ENCODE data around the gene MAML3. TPM values are rescaled to one million over a fixed set of nuclear protein-coding genes. Genes with fewer than 3 reads are reported as not detected.

Gene MAML3
- 5.8 TPM for total RNA-seq (ENCODE audit: insufficient read depth, low replicate concordance)

DNA sequence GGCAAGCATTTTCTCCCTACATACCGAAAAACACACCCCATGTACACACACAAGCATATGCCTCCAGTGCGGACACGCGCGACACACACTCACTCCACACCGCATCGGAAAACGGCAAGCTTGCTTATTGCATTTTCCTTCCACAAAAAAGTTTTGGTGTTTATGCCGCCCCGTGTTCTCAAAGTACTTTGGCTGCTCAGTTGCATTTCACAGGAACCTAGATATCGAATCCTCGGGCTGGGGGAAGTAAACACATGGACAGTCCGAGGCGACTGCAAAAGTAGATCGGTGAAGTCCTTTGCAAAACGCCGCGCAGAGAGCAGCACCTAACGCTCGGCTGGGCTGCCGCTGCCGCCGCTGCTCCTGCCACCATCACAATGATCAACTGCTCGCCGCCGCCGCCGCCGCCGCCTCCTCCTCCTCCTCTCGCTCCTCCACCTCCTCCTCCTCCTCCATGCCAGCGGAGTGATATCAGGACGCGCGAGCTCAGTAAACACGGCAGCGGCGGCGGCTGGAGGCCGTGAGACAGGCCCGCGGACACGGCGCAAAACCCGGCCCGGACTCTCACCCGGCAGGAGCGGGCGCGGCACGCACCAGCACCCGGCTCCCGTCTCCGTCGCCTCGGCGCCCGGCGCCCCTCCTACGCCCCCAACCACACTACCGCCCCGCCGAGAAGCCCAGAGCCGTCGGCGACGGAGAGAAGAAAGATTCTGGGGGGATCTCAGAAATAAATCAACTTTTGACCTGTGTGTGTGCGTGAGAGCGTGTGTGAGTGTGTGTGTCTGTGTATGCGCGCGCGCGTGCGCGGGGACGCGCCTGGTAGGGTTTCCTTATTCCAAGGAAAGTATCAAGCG, at the start of gene MAML3:
Gene MAML3, minus strand, starts transcription at position 467 of the 854 bp plus-strand sequence. CDS start 857 bp downstream, outside the sequence.
- DNase-seq (ENCODE audit: low spot score): peak; percentile 98

DNA sequence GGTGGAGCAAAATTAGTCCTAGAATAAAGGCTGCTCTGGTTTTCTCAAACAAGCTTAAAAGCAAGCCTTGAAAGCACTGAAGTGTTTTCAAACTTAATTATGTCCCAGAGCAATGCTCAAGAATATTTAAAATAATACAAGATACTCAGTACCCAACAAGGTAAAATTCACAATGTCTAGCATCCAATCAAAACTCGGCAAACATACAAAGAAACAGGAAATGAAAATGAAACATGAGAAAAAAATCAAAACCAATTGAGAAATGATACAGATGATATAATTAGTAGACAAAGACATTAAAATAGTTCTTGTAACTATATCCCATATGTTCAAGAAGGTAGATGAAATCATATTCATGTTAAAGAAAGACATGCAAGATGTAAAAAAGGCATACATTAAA, 45.0 kb upstream of the MAML3 start:
- DNase-seq (ENCODE audit: low spot score): no peak

DNA sequence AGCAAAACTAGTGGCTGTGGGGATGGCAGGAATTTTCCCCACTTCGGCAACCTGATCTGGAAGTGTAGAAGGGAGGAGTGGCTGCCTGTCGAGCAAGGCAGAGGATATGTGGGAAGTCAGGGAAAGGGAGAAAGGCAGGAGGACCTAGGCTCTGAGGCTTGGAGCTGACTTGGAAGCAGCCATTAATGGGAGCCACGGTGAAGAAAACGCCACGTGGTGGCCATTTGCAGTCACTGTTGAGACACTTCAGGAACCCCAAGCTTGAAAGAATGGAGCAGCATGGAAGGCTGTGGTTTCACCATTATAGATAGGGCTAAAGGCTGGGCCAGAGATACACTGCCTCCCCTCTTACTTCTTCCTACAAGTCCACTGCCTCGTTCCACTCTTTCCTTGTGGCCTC, 41.8 kb upstream of the MAML3 start:
- DNase-seq (ENCODE audit: low spot score): no peak

GRCh38 chr4:140189805-140190204, 35.8 kb upstream of the MAML3 start:
- no peak for DNase-seq (ENCODE audit: low spot score)

- peak; percentile 61 for DNase-seq (ENCODE audit: low spot score)
These were observed 35.0 kb upstream of the MAML3 start for GRCh38 chr4:140188975-140189374.

GRCh38 chr4:140187316-140187695, 33.3 kb upstream of the MAML3 start:
- DNase-seq (ENCODE audit: low spot score): no peak

GRCh38 chr4:140186651-140187315, 32.8 kb upstream of the MAML3 start:
- peak; percentile 71 for DNase-seq (ENCODE audit: low spot score)

GRCh38 chr4:140186082-140186438, 32.1 kb upstream of the MAML3 start:
- DNase-seq (ENCODE audit: low spot score): no peak

GRCh38 chr4:140185412-140186081, 31.6 kb upstream of the MAML3 start:
- no peak for DNase-seq (ENCODE audit: low spot score)

GRCh38 chr4:140183270-140183669, 29.3 kb upstream of the MAML3 start:
- DNase-seq (ENCODE audit: low spot score): no peak

DNA sequence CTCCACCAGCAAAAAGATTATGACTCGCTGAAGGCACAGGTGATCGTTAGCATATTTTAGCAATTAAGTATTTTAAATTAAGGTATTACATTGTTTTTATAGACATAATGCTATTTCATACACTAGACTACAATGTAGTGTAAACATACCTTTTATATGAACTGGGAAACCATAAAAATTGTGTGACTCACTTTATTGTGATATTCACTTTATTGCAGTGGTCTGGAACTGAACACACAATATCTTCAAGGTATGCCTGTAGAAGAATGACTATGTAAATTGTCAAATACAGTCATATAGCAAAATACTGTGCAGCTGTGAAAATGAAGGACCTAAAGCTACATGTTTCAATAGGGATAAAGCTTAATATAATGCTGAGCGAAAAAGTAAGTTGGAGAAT, 26.6 kb upstream of the MAML3 start:
- no peak for DNase-seq (ENCODE audit: low spot score)

DNA sequence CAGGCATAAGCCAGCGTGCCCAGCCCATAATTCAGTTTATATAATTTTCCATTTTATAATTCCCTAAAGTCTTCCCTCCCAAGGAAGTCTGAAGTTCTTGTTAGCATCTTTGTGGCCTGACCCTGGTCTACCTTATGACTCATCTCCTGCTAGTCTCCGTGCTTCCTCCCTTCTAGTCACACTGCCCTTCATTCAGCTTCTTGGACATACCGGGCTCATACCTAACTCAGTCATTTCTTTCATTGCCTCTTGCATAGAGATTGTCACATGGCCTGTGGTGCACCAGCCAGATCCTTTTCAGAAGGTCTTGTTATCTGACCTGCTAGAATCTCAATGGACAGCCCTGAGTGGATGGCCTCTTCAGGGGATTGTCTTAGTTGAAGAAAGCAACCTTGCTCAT, 22.8 kb upstream of the MAML3 start:
- DNase-seq (ENCODE audit: low spot score): no peak

- DNase-seq (ENCODE audit: low spot score): no peak
These were observed 20.6 kb upstream of the MAML3 start for GRCh38 chr4:140174543-140174942.

GRCh38 chr4:140172960-140173359, 19.0 kb upstream of the MAML3 start:
- DNase-seq (ENCODE audit: low spot score): no peak

- no peak for DNase-seq (ENCODE audit: low spot score)
These were observed 16.3 kb upstream of the MAML3 start for GRCh38 chr4:140170299-140170698.

DNA sequence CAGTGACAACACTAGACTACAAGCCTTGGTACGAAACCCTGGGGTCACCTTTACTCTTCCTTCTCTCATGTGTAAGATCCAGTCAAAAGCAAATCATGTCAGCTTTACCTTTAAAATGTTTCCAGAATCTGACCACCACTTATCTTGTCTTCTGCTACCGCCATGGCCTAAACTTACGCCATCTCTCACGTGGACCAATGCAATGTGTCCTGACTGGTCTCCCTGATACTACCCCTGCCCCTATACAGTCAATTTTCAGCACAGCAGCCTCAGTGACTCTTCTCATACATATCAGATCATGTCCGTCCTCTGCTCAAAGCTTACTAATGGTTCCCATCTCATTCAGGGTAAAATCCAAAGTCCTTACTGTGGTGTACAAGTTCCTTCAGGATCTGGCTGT, 15.0 kb upstream of the MAML3 start:
- DNase-seq (ENCODE audit: low spot score): no peak

- no peak for DNase-seq (ENCODE audit: low spot score)
These were observed 14.5 kb upstream of the MAML3 start for GRCh38 chr4:140168474-140168873.

DNA sequence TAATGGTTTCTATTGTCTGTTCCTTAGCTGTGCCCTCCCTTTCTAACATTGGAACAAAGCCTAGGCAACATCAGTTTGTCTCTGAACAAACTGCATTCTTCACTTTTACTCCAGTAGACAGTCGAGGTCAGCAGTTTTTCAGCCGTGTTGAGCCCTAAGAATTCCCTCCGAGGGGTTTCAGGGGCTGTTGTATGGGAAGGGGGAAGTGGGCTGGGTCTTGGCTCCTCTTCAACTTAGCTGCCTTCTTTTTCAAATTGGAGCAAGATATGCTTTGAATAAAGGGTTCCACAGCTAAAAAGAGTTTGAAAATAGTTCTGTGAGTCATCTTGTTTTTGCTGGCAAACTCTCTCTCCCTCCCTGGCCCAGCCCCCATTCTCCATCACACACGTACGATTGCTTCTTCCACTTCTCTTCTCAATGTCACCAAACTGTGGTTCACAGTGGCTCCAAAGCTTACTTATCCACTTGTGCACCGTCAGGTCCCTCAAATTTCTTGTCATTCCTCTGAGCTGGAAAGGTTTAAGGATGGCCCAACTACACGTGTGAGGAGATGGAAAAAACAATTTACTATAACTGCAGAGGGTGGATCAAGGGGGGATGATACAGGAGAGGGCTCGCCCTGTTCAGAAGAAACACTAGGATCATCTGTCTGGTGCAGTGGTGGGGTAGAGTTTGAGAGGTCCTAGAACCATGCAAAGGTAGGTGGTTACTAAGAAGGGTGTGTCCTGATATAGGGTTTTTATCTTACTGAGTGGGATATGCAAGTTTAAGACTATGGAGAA, 9.2 kb upstream of the MAML3 start:
- peak; percentile 42 for DNase-seq (ENCODE audit: low spot score)

DNA sequence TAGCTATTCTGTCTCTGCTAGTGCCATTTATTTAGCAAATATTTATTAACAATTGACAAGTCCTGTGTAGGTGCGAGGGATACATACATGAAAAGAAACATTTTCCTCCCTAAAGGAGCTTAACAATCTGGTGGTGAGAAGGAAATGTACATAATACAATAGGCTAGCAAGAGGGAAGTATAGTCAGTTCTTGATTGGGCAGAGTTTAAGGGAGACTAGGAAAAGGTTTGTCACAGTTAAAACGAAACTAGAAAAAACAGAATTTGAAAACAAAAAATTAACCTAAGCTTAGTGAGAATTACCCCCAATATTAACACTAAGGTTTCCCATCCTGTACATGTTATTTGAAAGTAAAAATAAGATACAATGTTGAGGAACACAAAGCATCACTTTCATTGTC, 8.6 kb upstream of the MAML3 start:
- no peak for DNase-seq (ENCODE audit: low spot score)

DNA sequence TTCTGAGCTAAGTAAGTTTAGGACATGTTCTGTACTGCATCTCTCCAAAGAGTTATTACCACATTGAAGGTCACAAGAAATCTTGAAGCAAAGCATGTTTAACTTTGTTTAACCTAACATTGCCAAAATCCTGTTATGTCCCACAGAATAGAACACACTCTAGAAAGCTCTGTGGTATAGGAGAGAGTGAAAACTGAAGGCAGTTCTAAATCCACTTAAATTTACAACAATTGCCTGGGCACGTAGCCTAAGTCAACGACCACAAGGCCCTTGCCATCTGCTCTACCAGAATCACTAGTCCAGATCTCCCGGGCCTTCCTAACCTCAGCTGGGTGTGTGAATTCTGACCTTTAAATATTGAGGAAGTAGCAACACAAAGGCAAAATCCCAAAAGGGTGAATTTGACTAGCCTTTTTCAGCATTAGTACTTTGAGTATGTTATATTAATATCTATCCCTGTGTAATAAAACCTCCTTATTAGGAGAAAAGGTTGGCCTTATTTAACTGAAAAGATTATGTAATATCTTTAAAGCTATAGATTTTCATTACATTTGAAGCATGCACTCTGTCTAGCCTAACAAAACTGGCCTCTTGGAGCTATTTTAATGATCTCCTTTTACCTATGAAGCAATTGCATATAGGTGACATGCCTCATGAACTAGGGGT, 4.5 kb upstream of the MAML3 start:
- peak; percentile 38 for DNase-seq (ENCODE audit: low spot score)

GRCh38 chr4:140157341-140157740, 3.4 kb upstream of the MAML3 start:
- no peak for DNase-seq (ENCODE audit: low spot score)
